ENCODE results near the gene PTGES3L.
"Not testable (repeated sequence)": the region's sequence is repeated elsewhere in the genome, so short reads cannot be mapped to it uniquely, and the experiment has no call there.

PTGES3L gene

GRCh38 chr17:43003542-43004172 is 23.8 kb upstream of the PTGES3L start:
- peak; percentile 77 for DNase-seq (ENCODE audit: low read depth)
- no peak for TF ChIP-seq CTCF (conservative IDR thresholded peaks at IDR 0.05; ENCODE audit: control insufficient read depth, insufficient read depth, low read depth, low read length)
- no peak overlapping the region for H3K4me3 ChIP-seq (ENCODE audit: control insufficient read depth, low read depth, low read length)

- not testable (repeated sequence) for H3K4me3 ChIP-seq (ENCODE audit: control insufficient read depth, low read depth, low read length); DNase-seq (ENCODE audit: low read depth)
These were observed 21.0 kb upstream of the PTGES3L start for GRCh38 chr17:43000894-43001293.

- peak overlapping the region; percentile 99 for H3K4me3 ChIP-seq (ENCODE audit: control insufficient read depth, low read depth, low read length)
- no peak for TF ChIP-seq CTCF (conservative IDR thresholded peaks at IDR 0.05; ENCODE audit: control insufficient read depth, insufficient read depth, low read depth, low read length)
- DNase-seq (ENCODE audit: low read depth) = no peak
These were observed 19.2 kb upstream of the PTGES3L start for GRCh38 chr17:42999003-42999525.

- peak within 1 kb of the TSS; percentile 99 for H3K4me3 ChIP-seq (ENCODE audit: control insufficient read depth, low read depth, low read length)
- DNase-seq (ENCODE audit: low read depth) = peak; percentile 100
- peak; percentile 77 for TF ChIP-seq CTCF (conservative IDR thresholded peaks at IDR 0.05; ENCODE audit: control insufficient read depth, insufficient read depth, low read depth, low read length)
These were observed 18.4 kb upstream of the PTGES3L start, which contains the start of gene RPL27 for GRCh38 chr17:42997984-42998938. TSS of gene RPL27 (plus strand) at chr17:42998419. CDS start at chr17:42998751, 332 bp downstream.

- peak overlapping the region; percentile 43 for H3K4me3 ChIP-seq (ENCODE audit: control insufficient read depth, low read depth, low read length)
- no peak for DNase-seq (ENCODE audit: low read depth)
- TF ChIP-seq CTCF (conservative IDR thresholded peaks at IDR 0.05; ENCODE audit: control insufficient read depth, insufficient read depth, low read depth, low read length) = no peak
These were observed 17.6 kb upstream of the PTGES3L start for GRCh38 chr17:42997390-42997983.

- not testable (repeated sequence) for DNase-seq (ENCODE audit: low read depth)
These were observed 14.0 kb upstream of the PTGES3L start for GRCh38 chr17:42993913-42994312.

GRCh38 chr17:42992872-42993271 is 13.0 kb upstream of the PTGES3L start:
- no peak overlapping the region for H3K4me3 ChIP-seq (ENCODE audit: control insufficient read depth, low read depth, low read length)
- DNase-seq (ENCODE audit: low read depth) = no peak
- no peak for TF ChIP-seq CTCF (conservative IDR thresholded peaks at IDR 0.05; ENCODE audit: control insufficient read depth, insufficient read depth, low read depth, low read length)

More at GRCh38 chr17:42993913-42994312, 14.0 kb upstream of the PTGES3L start:
- not testable (repeated sequence) for H3K4me3 ChIP-seq (ENCODE audit: control insufficient read depth, low read depth, low read length)

All from fibroblast of mammary gland (primary cell).